HEK293T (cell line): ENCODE data around the gene PRAMEF18.
"Not testable (repeated sequence)": the region's sequence is repeated elsewhere in the genome, so short reads cannot be mapped to it uniquely, and the experiment has no call there.

Experiments
- ARNT ChIP-seq: fragments of 450-650 bp; IDR thresholded peaks from 2 replicates; pipeline ENCODE4 v1.6.1; 2017; ENCODE audit warnings: mild to moderate bottlenecking
- BHLHE40 ChIP-seq: fragments of 450-650 bp; IDR thresholded peaks from 2 replicates; pipeline ENCODE4 v1.6.1; 2016; ENCODE audit warnings: mild to moderate bottlenecking, moderate library complexity, borderline replicate concordance
- CTBP1 ChIP-seq: fragments of 450-650 bp; IDR thresholded peaks from 2 replicates; pipeline ENCODE4 v1.6.1; 2016; ENCODE audit warnings: borderline replicate concordance
- ELF4 ChIP-seq: fragments of 450-650 bp; IDR thresholded peaks from 2 replicates; pipeline ENCODE4 v1.6.1; 2017; ENCODE audit warnings: antibody characterized with exemption
- FOXK2 ChIP-seq: fragments of 450-650 bp; IDR thresholded peaks from 2 replicates; pipeline ENCODE4 v1.6.1; 2016; ENCODE audit warnings: mild to moderate bottlenecking
- FOXM1 ChIP-seq: fragments of 450-650 bp; IDR thresholded peaks from 2 replicates; pipeline ENCODE4 v1.6.1; 2017; ENCODE audit warnings: mild to moderate bottlenecking, borderline replicate concordance
- HDGF ChIP-seq: fragments of 450-650 bp; IDR thresholded peaks from 2 replicates; pipeline ENCODE4 v1.6.1; 2017; ENCODE audit warnings: antibody characterized with exemption, borderline replicate concordance
- L3MBTL2 ChIP-seq: fragments of 450-650 bp; conservative IDR thresholded peaks from 2 replicates; pipeline ENCODE4 v1.6.1; 2016; ENCODE audit warnings: mild to moderate bottlenecking
- NFRKB ChIP-seq: fragments of 450-650 bp; IDR thresholded peaks from 2 replicates; pipeline ENCODE4 v1.6.1; 2016; ENCODE audit warnings: mild to moderate bottlenecking, moderate library complexity
- SP1 ChIP-seq: fragments of 450-650 bp; IDR thresholded peaks from 2 replicates; pipeline ENCODE4 v1.6.1; 2017
- SUZ12 ChIP-seq: fragments of 450-650 bp; IDR thresholded peaks from 2 replicates; pipeline ENCODE4 v1.6.1; 2016; ENCODE audit warnings: mild to moderate bottlenecking
- TARDBP ChIP-seq: fragments of 450-650 bp; IDR thresholded peaks from 2 replicates; pipeline ENCODE4 v1.6.1; 2016
- ZNF384 ChIP-seq: fragments of 450-650 bp; IDR thresholded peaks from 2 replicates; pipeline ENCODE4 v1.6.1; 2016

DNA sequence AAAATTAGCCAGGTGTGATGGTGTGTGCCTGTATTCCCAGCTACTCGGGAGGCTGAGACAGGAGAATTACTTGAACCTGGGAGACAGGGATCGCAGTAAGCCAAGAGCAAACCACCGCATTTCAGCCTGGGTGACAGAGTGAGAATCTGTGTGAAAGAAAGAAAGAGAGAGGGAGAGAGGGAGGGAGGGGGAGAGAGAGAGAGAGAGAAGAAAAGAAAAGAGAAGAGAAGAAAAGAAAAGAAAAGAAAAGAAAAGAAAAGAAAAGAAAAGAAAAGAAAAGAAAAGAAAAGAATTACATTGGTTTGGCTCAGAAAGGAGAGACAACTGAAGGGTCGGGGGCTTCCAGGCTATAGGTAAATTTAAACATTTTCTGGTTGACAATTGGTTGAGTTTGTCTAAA, 13.7 kb upstream of the PRAMEF18 start:
- TF ChIP-seq FOXK2, ELF4, SUZ12, SP1, TARDBP, NFRKB, HDGF, L3MBTL2, CTBP1, ZNF384, BHLHE40, FOXM1, ARNT: not testable (repeated sequence)
